H1 (cell line): ENCODE results near the gene FEM1C. TPM values are rescaled to one million over a fixed set of nuclear protein-coding genes. Genes with fewer than 3 reads are reported as not detected.

ENCODE experiments used
- CTCF ChIA-PET: fragments of 300-600 bp; sonication (Branson Sonifier 250); formaldehyde crosslinking; loops from one replicate; lab custom pipeline; 2021; ENCODE audit not compliant: partially characterized antibody; lab: Charles Lee
- POLR2A ChIA-PET: fragments of 300-600 bp; sonication (Branson Sonifier 250); formaldehyde crosslinking; loops from one replicate; lab custom pipeline; 2021; ENCODE audit warnings: inconsistent platforms; ENCODE audit not compliant: partially characterized antibody; lab: Charles Lee
- DNase-seq, 2 experiments: peaks; one replicate each; pipeline versions ENCODE4 v3.0.0 to v3.0.0-alpha.2; 2010 to 2022; ENCODE audit warnings: low spot score in 2 of 2, low read depth in 1 of 2, mixed read lengths in 1 of 2
- FAIRE-seq: peaks from 2 replicates; lab custom pipeline; 2011; peaks lifted over from hg19 to GRCh38; lab: Jason Lieb, UNC
- H2AFZ ChIP-seq: 2 replicates; pipeline ENCODE4 v1.8.1; 2012; ENCODE audit warnings: low read length, inconsistent platforms
- H2AK5ac ChIP-seq: 2 replicates; pipeline ENCODE4 v1.6.1; 2013; ENCODE audit warnings: low read depth, low read length
- H2BK120ac ChIP-seq: replicated peaks from 2 replicates; pipeline ENCODE3; 2013; ENCODE audit warnings: low read depth, low read length, inconsistent platforms
- H2BK12ac ChIP-seq: 2 replicates; pipeline ENCODE4 v1.6.1; 2013; ENCODE audit warnings: low read depth, low read length
- H2BK15ac ChIP-seq: 2 replicates; pipeline ENCODE4 v1.6.1; 2013; ENCODE audit warnings: low read length
- H2BK20ac ChIP-seq: 2 replicates; pipeline ENCODE4 v1.6.1; 2013; ENCODE audit warnings: low read length
- H2BK5ac ChIP-seq: 2 replicates; pipeline ENCODE4 v1.6.1; 2013; ENCODE audit warnings: low read depth, low read length
- H3K14ac ChIP-seq: 2 replicates; pipeline ENCODE4 v1.6.1; 2013; ENCODE audit warnings: inconsistent platforms; ENCODE audit not compliant: insufficient read length
- H3K18ac ChIP-seq: 2 replicates; pipeline ENCODE4 v1.6.1; 2013; ENCODE audit warnings: low read length; ENCODE audit errors: extremely low read depth
- H3K23ac ChIP-seq: 2 replicates; pipeline ENCODE4 v1.6.1; 2013; ENCODE audit warnings: inconsistent platforms; ENCODE audit not compliant: insufficient read length
- H3K23me2 ChIP-seq: 2 replicates; pipeline ENCODE4 v1.6.1; 2013; ENCODE audit warnings: low read depth, low read length
- H3K27ac ChIP-seq: 2 replicates; pipeline ENCODE4 v1.6.1; 2011; ENCODE audit warnings: low read depth, low read length, inconsistent platforms
- H3K27me3 ChIP-seq, 4 experiments: replicated peaks in 1 of 4; 1 replicate in 1 of 4; 2 replicates in 3 of 4; pipeline versions ENCODE4 v1.6.1 to v1.8.1; 2011 to 2013; ENCODE audit warnings: low read length in 3 of 4, mild to moderate bottlenecking in 3 of 4, inconsistent platforms in 2 of 4, mixed read lengths in 2 of 4, moderate library complexity in 1 of 4; ENCODE audit not compliant: control insufficient read depth in 3 of 4, insufficient read depth in 3 of 4; ENCODE audit errors: extremely low read depth in 1 of 4
- H3K36me3 ChIP-seq, 4 experiments: 2 replicates each; pipeline versions ENCODE4 v1.6.1 to v1.8.1; 2011 to 2013; ENCODE audit warnings: mild to moderate bottlenecking in 4 of 4, low read length in 3 of 4, moderate library complexity in 2 of 4, control low read depth in 1 of 4, inconsistent platforms in 1 of 4; ENCODE audit not compliant: insufficient read depth in 4 of 4, control insufficient read depth in 2 of 4
- H3K4ac ChIP-seq: replicated peaks from 2 replicates; pipeline ENCODE3; 2013; ENCODE audit warnings: low read length, low read depth, mixed read lengths, inconsistent platforms; ENCODE audit not compliant: insufficient read length
- H3K4me1 ChIP-seq, 4 experiments: replicated peaks in 1 of 4; 1 replicate in 1 of 4; 2 replicates in 3 of 4; pipeline versions ENCODE4 v1.6.1 to v1.8.1; 2011 to 2013; ENCODE audit warnings: low read length in 3 of 4, inconsistent platforms in 2 of 4, mixed read lengths in 1 of 4; ENCODE audit not compliant: insufficient read depth in 4 of 4, control insufficient read depth in 3 of 4
- H3K4me2 ChIP-seq, 2 experiments: 2 replicates each; pipeline versions ENCODE4 v1.6.1 to v1.8.1; 2011 to 2013; ENCODE audit warnings: low read depth in 2 of 2, low read length in 2 of 2, control low read depth in 1 of 2, inconsistent platforms in 1 of 2, mild to moderate bottlenecking in 1 of 2; ENCODE audit not compliant: insufficient read depth in 1 of 2
- H3K4me3 ChIP-seq, 4 experiments: fragments of 200-600, 300-600 bp in 1 of 4; sonication (generic), shearing (Covaris generic), sonication (Bioruptor Twin) in 1 of 4; 2 replicates each; pipeline versions ENCODE4 v1.5.1 to v1.8.1; 2011 to 2016; ENCODE audit warnings: low read length in 4 of 4, low read depth in 3 of 4, control low read depth in 2 of 4, inconsistent platforms in 2 of 4, mild to moderate bottlenecking in 2 of 4, mixed read lengths in 1 of 4, moderate library complexity in 1 of 4; ENCODE audit not compliant: insufficient read depth in 2 of 4; ENCODE audit errors: extremely low read depth in 1 of 4
- H3K56ac ChIP-seq: replicated peaks from 2 replicates; pipeline ENCODE3; 2013; ENCODE audit warnings: low read depth, mild to moderate bottlenecking, mixed read lengths, low read length, inconsistent platforms; ENCODE audit not compliant: insufficient read length
- H3K79me1 ChIP-seq: 2 replicates; pipeline ENCODE4 v1.6.1; 2013; ENCODE audit warnings: low read depth, low read length, control low read depth
- H3K79me2 ChIP-seq, 2 experiments: 2 replicates each; pipeline versions ENCODE4 v1.6.1 to v1.8.1; 2012 to 2013; ENCODE audit warnings: low read length in 2 of 2, mild to moderate bottlenecking in 2 of 2, inconsistent platforms in 1 of 2; ENCODE audit not compliant: insufficient read depth in 2 of 2, control insufficient read depth in 1 of 2
- H3K9ac ChIP-seq, 4 experiments: replicated peaks in 1 of 4; 1 replicate in 1 of 4; 2 replicates in 3 of 4; pipeline versions ENCODE4 v1.6.1 to v1.8.1; 2011 to 2013; ENCODE audit warnings: low read depth in 3 of 4, low read length in 3 of 4, control low read depth in 2 of 4, mild to moderate bottlenecking in 2 of 4, moderate library complexity in 2 of 4, inconsistent platforms in 1 of 4; ENCODE audit errors: extremely low read depth in 1 of 4
- H3K9me3 ChIP-seq, 2 experiments: 2 replicates each; pipeline versions ENCODE4 v1.6.1 to v1.8.1; 2012 to 2013; ENCODE audit warnings: mild to moderate bottlenecking in 2 of 2, moderate library complexity in 2 of 2, control low read depth in 1 of 2, inconsistent platforms in 1 of 2, low read depth in 1 of 2, low read length in 1 of 2, mixed read lengths in 1 of 2; ENCODE audit not compliant: insufficient read depth in 2 of 2
- H4K20me1 ChIP-seq, 2 experiments: replicated peaks in 1 of 2; 2 replicates each; pipeline versions ENCODE3 to v1.8.1; 2011 to 2013; ENCODE audit warnings: inconsistent platforms in 2 of 2, low read length in 2 of 2, mild to moderate bottlenecking in 1 of 2; ENCODE audit not compliant: insufficient read depth in 2 of 2, control insufficient read depth in 1 of 2
- H4K5ac ChIP-seq: 2 replicates; pipeline ENCODE4 v1.6.1; 2013; ENCODE audit warnings: low read length, low read depth, mixed read lengths, inconsistent platforms; ENCODE audit not compliant: insufficient read length
- H4K8ac ChIP-seq: 2 replicates; pipeline ENCODE4 v1.8.0; 2013; ENCODE audit warnings: mild to moderate bottlenecking, moderate library complexity, low read length, inconsistent platforms; ENCODE audit not compliant: insufficient read depth; ENCODE audit errors: extremely low read depth
- H4K91ac ChIP-seq: replicated peaks from 2 replicates; pipeline ENCODE3; 2013; ENCODE audit warnings: low read length, mixed read lengths, inconsistent platforms; ENCODE audit not compliant: insufficient read length
- ASH2L ChIP-seq: fragments of 200-600, 300-600 bp; sonication (generic); IDR thresholded peaks from one replicate; pipeline ENCODE4 v1.7.1; 2017; ENCODE audit warnings: low read length
- ATF2 ChIP-seq: IDR thresholded peaks from 2 replicates; pipeline ENCODE4 v1.6.1; 2012; ENCODE audit warnings: low read length, inconsistent platforms
- CBX8 ChIP-seq: fragments of 300-800, 300-1000 bp; sonication (generic); IDR thresholded peaks from 2 replicates; pipeline ENCODE4 v1.7.1; 2016; ENCODE audit warnings: low read depth, low read length, borderline replicate concordance
- CEBPB ChIP-seq: IDR thresholded peaks from 2 replicates; pipeline ENCODE4 v1.6.1; 2012; ENCODE audit warnings: low read depth, low read length
- EZH2 ChIP-seq: fragments of 200-600 bp; sonication (generic); IDR thresholded peaks from 2 replicates; pipeline ENCODE4 v1.7.1; 2012; ENCODE audit warnings: low read depth, mild to moderate bottlenecking, moderate library complexity, low read length, inconsistent platforms; ENCODE audit not compliant: severe bottlenecking
- HDAC2 ChIP-seq, 2 experiments: fragments of 300-600 bp in 1 of 2; sonication (generic) in 1 of 2; IDR thresholded peaks; 2 replicates each; pipeline ENCODE4 v1.6.1; 2011 to 2012; ENCODE audit warnings: low read depth in 2 of 2, low read length in 2 of 2, mild to moderate bottlenecking in 2 of 2, moderate library complexity in 2 of 2, borderline replicate concordance in 1 of 2, inconsistent platforms in 1 of 2
- KDM4A ChIP-seq: IDR thresholded peaks from one replicate; pipeline ENCODE4 v1.7.1; 2012; ENCODE audit warnings: low read depth, mild to moderate bottlenecking, moderate library complexity, low read length, inconsistent platforms; ENCODE audit not compliant: severe bottlenecking
- PHF8 ChIP-seq: fragments of 200-600 bp; sonication (generic); conservative IDR thresholded peaks from 2 replicates; pipeline ENCODE4 v1.7.1; 2012; ENCODE audit warnings: low read depth, mild to moderate bottlenecking, inconsistent platforms, low read length, moderate library complexity
- POLR2A ChIP-seq, 2 experiments: IDR thresholded peaks; 1 replicate in 1 of 2; 2 replicates in 1 of 2; pipeline ENCODE4 v1.6.1; 2011; ENCODE audit warnings: low read depth in 2 of 2, low read length in 2 of 2, mild to moderate bottlenecking in 2 of 2; ENCODE audit errors: control extremely low read depth in 1 of 2
- POLR2AphosphoS5 ChIP-seq: IDR thresholded peaks from 2 replicates; pipeline ENCODE4 v1.6.1; 2011; ENCODE audit warnings: low read depth, low read length
- RFX5 ChIP-seq: IDR thresholded peaks from 2 replicates; pipeline ENCODE4 v1.6.1; 2011; ENCODE audit warnings: low read depth, low read length, improper control_type of control experiment, borderline replicate concordance
- RNF2 ChIP-seq: fragments of 200-900, 300-1000 bp; sonication (generic); IDR thresholded peaks from 2 replicates; pipeline ENCODE4 v1.7.1; 2016; ENCODE audit warnings: borderline replicate concordance, low read depth, mild to moderate bottlenecking, antibody characterized with exemption, low read length; ENCODE audit not compliant: poor library complexity, severe bottlenecking; ENCODE audit errors: missing control alignments
- RXRA ChIP-seq: IDR thresholded peaks from 2 replicates; pipeline ENCODE4 v1.6.1; 2011; ENCODE audit warnings: low read depth, mild to moderate bottlenecking, low read length, moderate library complexity; ENCODE audit not compliant: insufficient read depth
- SP2 ChIP-seq: IDR thresholded peaks from 2 replicates; pipeline ENCODE4 v1.6.1; 2012; ENCODE audit warnings: mild to moderate bottlenecking, low read length, inconsistent platforms
- polyA plus RNA-seq, 7 experiments: library from polyadenylated mRNA; depleted of rRNA in 3 of 7; stranded (reverse) in 5 of 7; unstranded in 2 of 7; fragments of >200 nt in 5 of 7; fragments of 200-250 nt in 2 of 7; gene quantifications; 1 replicate in 5 of 7; 2 replicates in 1 of 7; 4 replicates in 1 of 7; pipeline versions ENCODE4 v1.2.1 to v1.2.3, GENCODE V29; 2011 to 2013; ENCODE audit warnings: missing spikeins in 2 of 7, mixed read lengths in 2 of 7
- total RNA-seq: library from RNA; stranded (reverse); fragmentation: NEBNext Ultra II Directional; extraction: Animal tissue kit (Norgen Biotek cat#: 25700); gene quantifications from 2 replicates; pipeline ENCODE4 v1.2.1, GENCODE V29; 2021

Gene FEM1C
- total and polyA plus RNA-seq, 2 of the 8 experiments (the other 6 are each of a cell fraction or from before 2014, with no cell fraction given) = 4.4 to 17.7 TPM

DNA sequence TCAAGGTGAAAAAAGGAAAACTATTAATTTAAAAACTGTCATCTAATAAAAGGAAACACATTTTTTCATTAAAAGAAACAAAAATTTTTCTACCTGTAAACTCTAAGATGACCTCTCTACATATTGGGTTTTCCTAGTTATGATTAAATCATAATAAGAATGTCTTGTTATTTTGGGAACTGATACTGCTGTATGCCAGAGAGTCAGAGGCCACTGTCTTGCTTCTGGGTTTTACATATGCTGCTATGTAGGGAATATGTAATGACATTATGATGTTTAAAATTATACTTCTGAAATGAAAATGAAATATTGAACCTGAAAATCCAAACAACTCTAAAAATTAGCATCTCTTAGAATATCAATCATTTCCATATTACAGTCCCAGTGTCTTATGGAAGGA, 63.7 kb downstream of the FEM1C start:
- Histone ChIP-seq H2BK120ac (no peak overlapping the region), H3K4ac (no peak overlapping the region), H4K20me1 (no peaks in the 10 kb centered on the region), H4K8ac (no peak overlapping the region), H2BK12ac (no peak overlapping the region), H4K91ac (no peak overlapping the region), H3K18ac (no peak overlapping the region), H3K36me3 (no peaks in the 10 kb centered on the region), H3K23me2 (no peaks in the 10 kb centered on the region), H3K14ac (no peak overlapping the region), H2AFZ (no peak overlapping the region), H3K56ac (no peak overlapping the region), H2BK20ac (no peak overlapping the region), H3K9me3 (no peaks in the 10 kb centered on the region), H3K23ac (no peak overlapping the region), H3K9ac (no peak overlapping the region), H4K5ac (no peak overlapping the region), H3K4me2 (no peak overlapping the region), H2BK15ac (no peak overlapping the region), H3K27ac (no peak overlapping the region), H3K79me2 (no peaks in the 10 kb centered on the region), H2AK5ac (no peak overlapping the region), H3K4me3 (no peak overlapping the region), H3K79me1 (no peaks in the 10 kb centered on the region), H3K4me1 (no peaks in the 10 kb centered on the region), H3K27me3 (no peaks in the 10 kb centered on the region), H2BK5ac (no peak overlapping the region)
- ChIA-PET CTCF (interaction anchor here (1.2 kb wide), 1 partner anchor 56 kb away, joined by 3 read pairs; no protein-coding TSS in a partner anchor), POLR2A (no interaction called here)
- DNase-seq (no peak), FAIRE-seq (no peak)
- TF ChIP-seq RNF2 (no peak), EZH2 (no peak), CBX8 (no peak), RXRA (no peak), HDAC2 (IDR thresholded peaks at IDR 0.05; ENCODE audit: borderline replicate concordance in 1 of 2, low read depth in 2 of 2, low read length in 2 of 2) (no peak), SP2 (no peak), ATF2 (no peak), POLR2AphosphoS5 (no peak), PHF8 (no peak), KDM4A (no peak), POLR2A (IDR thresholded peaks at IDR 0.05; ENCODE audit: control extremely low read depth in 1 of 2, low read depth in 2 of 2, low read length in 2 of 2) (no peak), ASH2L (no peak), RFX5 (no peak), CEBPB (no peak)
